Testis (tissue), 2 donors: Measurements from ENCODE around the gene HIP1.
"Not testable (repeated sequence)": the region's sequence is repeated elsewhere in the genome, so short reads cannot be mapped to it uniquely, and the experiment has no call there.

Experiments
- CTCF ChIP-seq, 3 experiments: fragments of 450-650 bp in 2 of 3; fragments of 200-600 bp in 1 of 3; sonication (generic) in 1 of 3; IDR thresholded peaks; one replicate each; pipeline ENCODE4 v1.5.1; 2016 to 2019; ENCODE audit warnings: antibody characterized with exemption in 3 of 3, mild to moderate bottlenecking in 2 of 3, moderate library complexity in 1 of 3
- POLR2A ChIP-seq: fragments of 450-650 bp; IDR thresholded peaks from one replicate; pipeline ENCODE4 v1.6.1; 2017; ENCODE audit warnings: antibody characterized with exemption, mild to moderate bottlenecking, moderate library complexity

- TF ChIP-seq POLR2A; CTCF (IDR thresholded peaks at IDR 0.05): not testable (repeated sequence)
Measured at GRCh38 chr7:75556835-75557234, 181.9 kb downstream of the HIP1 start.
